ENCODE data around the gene KCTD4.
"Not testable (repeated sequence)": the region's sequence is repeated elsewhere in the genome, so short reads cannot be mapped to it uniquely, and the experiment has no call there.

The KCTD4 gene

GRCh38 chr13:45200701-45201232 lies at the start of gene KCTD4:
Gene KCTD4, minus strand, starts transcription at chr13:45201045. Its CDS starts 6,478 bp downstream, at chr13:45194567.
- no peak for DNase-seq

- DNase-seq, result no peak
These were observed 48.8 kb upstream of the KCTD4 start for GRCh38 chr13:45249662-45250061.

GRCh38 chr13:45244736-45245135 lies 43.9 kb upstream of the KCTD4 start:
- not testable (repeated sequence) for DNase-seq

GRCh38 chr13:45243077-45243476 lies 42.2 kb upstream of the KCTD4 start:
- DNase-seq, result no peak

- DNase-seq, result no peak
These were observed 41.7 kb upstream of the KCTD4 start for GRCh38 chr13:45242524-45242923.

GRCh38 chr13:45242070-45242469 lies 41.2 kb upstream of the KCTD4 start:
- DNase-seq, result no peak

GRCh38 chr13:45240143-45240542 lies 39.3 kb upstream of the KCTD4 start:
- DNase-seq, result no peak

- no peak for DNase-seq
These were observed 38.3 kb upstream of the KCTD4 start for GRCh38 chr13:45238945-45239795.

GRCh38 chr13:45232591-45232990 lies 31.7 kb upstream of the KCTD4 start:
- DNase-seq, result no peak

GRCh38 chr13:45231722-45232121 lies 30.9 kb upstream of the KCTD4 start:
- no peak for DNase-seq

- no peak for DNase-seq
These were observed 30.5 kb upstream of the KCTD4 start for GRCh38 chr13:45231305-45231704.

GRCh38 chr13:45229172-45229571 lies 28.3 kb upstream of the KCTD4 start:
- no peak for DNase-seq

- DNase-seq, result no peak
These were observed 27.2 kb upstream of the KCTD4 start for GRCh38 chr13:45228002-45228401.

GRCh38 chr13:45226024-45226423 lies 25.2 kb upstream of the KCTD4 start:
- DNase-seq, result no peak

GRCh38 chr13:45225370-45225769 lies 24.5 kb upstream of the KCTD4 start:
- no peak for DNase-seq

- DNase-seq, result no peak
These were observed 23.3 kb upstream of the KCTD4 start for GRCh38 chr13:45224176-45224575.

GRCh38 chr13:45222919-45223318 lies 22.1 kb upstream of the KCTD4 start:
- no peak for DNase-seq

- no peak for DNase-seq
These were observed 21.7 kb upstream of the KCTD4 start for GRCh38 chr13:45222516-45222915.

GRCh38 chr13:45220403-45220802 lies 19.6 kb upstream of the KCTD4 start:
- DNase-seq, result no peak

- no peak for DNase-seq
These were observed 19.1 kb upstream of the KCTD4 start for GRCh38 chr13:45219938-45220375.

GRCh38 chr13:45219123-45219891 lies 18.5 kb upstream of the KCTD4 start:
- no peak for DNase-seq

- DNase-seq, result no peak
These were observed 17.8 kb upstream of the KCTD4 start for GRCh38 chr13:45218689-45219088.

GRCh38 chr13:45216193-45216592 lies 15.3 kb upstream of the KCTD4 start:
- no peak for DNase-seq

Measured in right forelimb (tissue), 1 donor.